ENCODE measurements around the gene HTRA2.

HTRA2 gene

DNA sequence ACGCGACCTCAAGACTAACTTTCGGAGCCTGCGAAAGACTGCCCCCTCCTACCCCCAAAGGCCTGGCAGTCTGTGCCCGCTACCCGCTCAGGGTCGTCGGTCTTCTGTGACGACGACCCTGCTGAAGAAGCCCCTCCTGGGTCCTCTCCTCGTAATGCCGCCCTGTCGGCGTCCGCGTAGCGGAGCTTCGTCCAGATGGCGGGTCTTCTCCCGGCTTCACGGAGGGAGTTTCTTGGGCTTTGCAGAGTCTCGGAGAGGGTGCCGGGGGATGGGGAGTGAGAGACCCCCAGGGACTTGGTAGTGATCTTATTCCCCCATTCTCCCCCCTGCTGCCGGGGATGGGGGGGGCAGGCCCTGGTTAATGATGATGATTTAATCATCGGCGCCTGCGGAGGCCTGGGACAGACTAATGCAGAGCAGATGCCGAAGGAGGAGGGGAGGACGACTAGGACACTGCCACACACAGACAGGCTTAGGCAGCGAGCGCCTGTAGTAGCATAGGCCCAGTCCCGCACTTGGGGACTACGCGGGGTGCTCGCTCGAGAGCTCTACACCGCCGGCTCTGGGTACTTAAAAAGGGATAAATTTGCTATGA is 21.7 kb upstream of the HTRA2 start:
- peak overlapping the region; percentile 91 for H3K9ac ChIP-seq (ENCODE audit: low read length)
- H3K9me3 ChIP-seq (ENCODE audit: insufficient read depth, low read length), result no peaks in the 10 kb centered on the region
- H2AFZ ChIP-seq (ENCODE audit: low read depth, low read length), result peak overlapping the region; percentile 24; the same call in 1 of the 2 replicates
- no peak for TF ChIP-seq EZH2phosphoT487 (IDR thresholded peaks at IDR 0.05; ENCODE audit: low read depth)
- TF ChIP-seq, protein P1, sequence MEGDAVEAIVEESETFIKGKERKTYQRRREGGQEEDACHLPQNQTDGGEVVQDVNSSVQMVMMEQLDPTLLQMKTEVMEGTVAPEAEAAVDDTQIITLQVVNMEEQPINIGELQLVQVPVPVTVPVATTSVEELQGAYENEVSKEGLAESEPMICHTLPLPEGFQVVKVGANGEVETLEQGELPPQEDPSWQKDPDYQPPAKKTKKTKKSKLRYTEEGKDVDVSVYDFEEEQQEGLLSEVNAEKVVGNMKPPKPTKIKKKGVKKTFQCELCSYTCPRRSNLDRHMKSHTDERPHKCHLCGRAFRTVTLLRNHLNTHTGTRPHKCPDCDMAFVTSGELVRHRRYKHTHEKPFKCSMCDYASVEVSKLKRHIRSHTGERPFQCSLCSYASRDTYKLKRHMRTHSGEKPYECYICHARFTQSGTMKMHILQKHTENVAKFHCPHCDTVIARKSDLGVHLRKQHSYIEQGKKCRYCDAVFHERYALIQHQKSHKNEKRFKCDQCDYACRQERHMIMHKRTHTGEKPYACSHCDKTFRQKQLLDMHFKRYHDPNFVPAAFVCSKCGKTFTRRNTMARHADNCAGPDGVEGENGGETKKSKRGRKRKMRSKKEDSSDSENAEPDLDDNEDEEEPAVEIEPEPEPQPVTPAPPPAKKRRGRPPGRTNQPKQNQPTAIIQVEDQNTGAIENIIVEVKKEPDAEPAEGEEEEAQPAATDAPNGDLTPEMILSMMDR (IDR thresholded peaks at IDR 0.05; ENCODE audit: low read depth, low read length), result no peak
- no peaks in the 10 kb centered on the region for H4K20me1 ChIP-seq (ENCODE audit: insufficient read depth, low read length)
- peaks cover 32% of the 10 kb centered on the region for H3K4me1 ChIP-seq (ENCODE audit: low read length)
- H3K4me3 ChIP-seq (ENCODE audit: low read length), result peak overlapping the region; percentile 82
- peak overlapping the region; percentile 88 for H3K4me2 ChIP-seq (ENCODE audit: low read length)
- H3K27me3 ChIP-seq (ENCODE audit: low read depth, low read length), result no peaks in the 10 kb centered on the region
- H3K79me2 ChIP-seq (ENCODE audit: low read length), result peaks cover 11% of the 10 kb centered on the region
- peak overlapping the region; percentile 93 for H3K27ac ChIP-seq (ENCODE audit: low read length)
- H3K36me3 ChIP-seq (replicated peaks; ENCODE audit: low read depth, low read length), result peaks cover 13% of the 10 kb centered on the region

DNA sequence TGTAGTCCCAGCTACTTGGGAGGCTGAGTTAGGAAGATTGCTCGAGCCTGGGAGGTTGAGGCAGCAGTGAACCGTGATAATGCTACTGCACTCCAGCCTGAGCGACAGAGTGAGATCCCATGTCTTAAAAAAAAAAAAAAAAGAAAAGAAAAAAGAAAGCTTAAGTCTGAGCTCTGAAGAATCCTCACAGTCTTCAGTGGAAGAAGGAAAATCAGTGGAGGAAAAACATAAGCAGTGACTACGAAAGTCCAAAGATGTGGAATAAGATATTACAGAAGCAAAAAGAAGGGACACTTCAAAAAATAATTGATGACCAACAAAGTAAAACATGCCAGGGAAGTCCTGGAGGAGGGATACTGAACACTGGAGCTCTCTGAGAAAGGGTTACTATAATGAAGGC is 19.5 kb upstream of the HTRA2 start:
- no peak overlapping the region for H2AFZ ChIP-seq (ENCODE audit: low read depth, low read length)
- no peak overlapping the region for H3K27ac ChIP-seq (ENCODE audit: low read length)
- peaks cover 11% of the 10 kb centered on the region for H3K79me2 ChIP-seq (ENCODE audit: low read length)
- peaks cover 26% of the 10 kb centered on the region for H3K4me1 ChIP-seq (ENCODE audit: low read length)
- no peak overlapping the region for H3K4me3 ChIP-seq (ENCODE audit: low read length)
- H3K36me3 ChIP-seq (replicated peaks; ENCODE audit: low read depth, low read length), result peaks cover 8% of the 10 kb centered on the region
- TF ChIP-seq, protein P1 (IDR thresholded peaks at IDR 0.05; ENCODE audit: low read depth, low read length), result no peak
- TF ChIP-seq EZH2phosphoT487 (IDR thresholded peaks at IDR 0.05; ENCODE audit: low read depth), result no peak
- no peaks in the 10 kb centered on the region for H3K9me3 ChIP-seq (ENCODE audit: insufficient read depth, low read length)
- H3K27me3 ChIP-seq (ENCODE audit: low read depth, low read length), result no peaks in the 10 kb centered on the region
- H4K20me1 ChIP-seq (ENCODE audit: insufficient read depth, low read length), result no peaks in the 10 kb centered on the region
- no peak overlapping the region for H3K9ac ChIP-seq (ENCODE audit: low read length)
- H3K4me2 ChIP-seq (ENCODE audit: low read length), result no peak overlapping the region

DNA sequence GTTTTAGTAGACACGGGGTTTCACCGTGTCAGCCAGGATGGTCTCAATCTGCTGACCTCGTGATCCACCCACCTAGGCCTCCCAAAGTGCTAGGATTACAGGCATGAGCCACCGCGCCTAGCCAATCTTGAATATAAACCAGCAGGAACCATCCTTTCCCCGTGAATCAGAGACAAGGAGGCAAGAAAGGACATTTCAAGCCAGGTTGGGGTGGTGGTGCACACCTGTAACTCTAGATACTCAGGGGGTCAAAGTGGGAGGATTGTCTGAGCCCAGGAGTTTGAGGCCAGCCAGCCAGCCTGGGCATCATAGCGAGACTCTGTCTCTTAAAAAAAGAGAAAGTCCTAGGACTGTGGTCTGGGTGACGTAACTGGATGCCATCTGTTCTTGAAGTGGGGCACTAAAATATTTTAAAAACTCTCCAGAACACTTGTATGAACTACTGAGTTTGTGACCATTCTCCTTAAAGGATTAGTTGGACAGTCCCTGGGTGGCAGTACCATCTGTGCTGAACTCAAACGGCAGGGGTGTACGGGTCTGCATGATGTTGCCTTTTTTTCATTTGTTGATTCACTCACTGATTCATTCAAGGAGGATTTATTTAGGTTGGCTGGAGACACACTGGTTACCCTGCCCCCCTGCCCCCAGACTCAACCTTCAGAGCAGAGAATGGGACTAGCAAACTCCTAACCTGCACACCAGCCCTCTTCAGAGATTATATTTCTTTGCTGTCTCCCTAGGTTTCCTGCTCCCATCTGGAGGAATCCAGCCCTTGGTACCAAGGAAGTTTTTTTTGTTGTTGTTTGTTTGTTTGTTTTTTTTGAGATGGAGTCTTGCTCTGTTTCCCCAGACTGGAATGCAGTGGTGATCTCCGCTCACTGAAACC is 18.4 kb upstream of the HTRA2 start:
- H3K27me3 ChIP-seq (ENCODE audit: low read depth, low read length), result no peaks in the 10 kb centered on the region
- no peak overlapping the region for H3K27ac ChIP-seq (ENCODE audit: low read length)

More for the DNA sequence above, 18.4 kb upstream of the HTRA2 start:
- Histone ChIP-seq H2AFZ (ENCODE audit: low read depth, low read length) (no peak overlapping the region), H3K9me3 (ENCODE audit: insufficient read depth, low read length) (no peaks in the 10 kb centered on the region), H3K9ac (ENCODE audit: low read length) (no peak overlapping the region), H3K79me2 (ENCODE audit: low read length) (peaks cover 7% of the 10 kb centered on the region), H4K20me1 (ENCODE audit: insufficient read depth, low read length) (no peaks in the 10 kb centered on the region), H3K4me3 (ENCODE audit: low read length) (no peak overlapping the region), H3K4me2 (ENCODE audit: low read length) (no peak overlapping the region), H3K36me3 (replicated peaks; ENCODE audit: low read depth, low read length) (no peaks in the 10 kb centered on the region), H3K4me1 (ENCODE audit: low read length) (peaks cover 19% of the 10 kb centered on the region)
- no peak for TF ChIP-seq EZH2phosphoT487 (IDR thresholded peaks at IDR 0.05; ENCODE audit: low read depth)
- TF ChIP-seq, protein P1 (IDR thresholded peaks at IDR 0.05; ENCODE audit: low read depth, low read length), result no peak
